B cell (primary cell): ENCODE data around the gene CENPB. TPM values are rescaled to one million over a fixed set of nuclear protein-coding genes. Genes with fewer than 3 reads are reported as not detected.

Experiments
- ATAC-seq: fragments of 200-7000 bp; cut with Tn5 transposase; one replicate; pipeline ENCODE4 v1.10.0; 2021; ENCODE audit warnings: low read depth, mild to moderate bottlenecking, moderate number of reproducible peaks, moderate library complexity
- CTCF ChIA-PET: fragments of 350-600 bp; sonication (Branson Sonifier 250); formaldehyde crosslinking; loops from one replicate; lab custom pipeline; 2021; ENCODE audit warnings: antibody characterized with exemption, inconsistent platforms; lab: Charles Lee
- POLR2A ChIA-PET: fragments of 350-600 bp; sonication (Branson Sonifier 250); formaldehyde crosslinking; loops from one replicate; lab custom pipeline; 2021; ENCODE audit warnings: antibody characterized with exemption; lab: Charles Lee
- DNase-seq: peaks from one replicate; pipeline ENCODE4 v3.0.0; 2013
- H2AFZ ChIP-seq: 2 replicates; pipeline ENCODE4 v1.6.1; 2012; ENCODE audit warnings: mild to moderate bottlenecking, low read depth, low read length; ENCODE audit not compliant: insufficient read depth, poor library complexity, severe bottlenecking
- H3K27ac ChIP-seq, 2 donors: 1 replicate in 1 of 2; 2 replicates in 1 of 2; pipeline ENCODE4 v1.5.1; 2012 to 2013; ENCODE audit warnings: low read length in 2 of 2, mild to moderate bottlenecking in 2 of 2, moderate library complexity in 1 of 2
- H3K27me3 ChIP-seq, 4 experiments: fragments of 200-600 bp in 1 of 4; sonication (generic) in 1 of 4; replicated peaks in 1 of 4; 1 replicate in 2 of 4; 2 replicates in 2 of 4; pipeline versions ENCODE4 v1.6.1 to v1.7.0; 2013 to 2016; ENCODE audit warnings: low read length in 3 of 4, mild to moderate bottlenecking in 2 of 4, mixed read lengths in 1 of 4, moderate library complexity in 1 of 4; ENCODE audit not compliant: insufficient read depth in 4 of 4, control insufficient read depth in 3 of 4; ENCODE audit errors: control extremely low read depth in 1 of 4
- H3K36me3 ChIP-seq, 2 experiments: replicated peaks in 1 of 2; 1 replicate in 1 of 2; 2 replicates in 1 of 2; pipeline versions ENCODE4 v1.6.1 to v1.7.1; 2013; ENCODE audit warnings: low read length in 1 of 2; ENCODE audit not compliant: insufficient read depth in 2 of 2, control insufficient read depth in 1 of 2; ENCODE audit errors: control extremely low read depth in 1 of 2, extremely low read depth in 1 of 2
- H3K4me1 ChIP-seq, 2 donors: fragments of 200-600 bp in 1 of 2; sonication (generic) in 1 of 2; 1 replicate in 1 of 2; 2 replicates in 1 of 2; pipeline versions ENCODE4 v1.5.1 to v1.6.1; 2013 to 2017; ENCODE audit warnings: low read length in 2 of 2; ENCODE audit not compliant: control insufficient read depth in 2 of 2, insufficient read depth in 2 of 2
- H3K4me2 ChIP-seq: replicated peaks from 2 replicates; pipeline ENCODE3; 2012; ENCODE audit warnings: mild to moderate bottlenecking, low read depth, low read length; ENCODE audit not compliant: poor library complexity, severe bottlenecking
- H3K4me3 ChIP-seq, 5 experiments: fragments of 200-600 bp in 1 of 5; sonication (generic) in 1 of 5; 1 replicate in 3 of 5; 2 replicates in 2 of 5; pipeline versions ENCODE4 v1.5.1 to v1.7.0; 2011 to 2016; ENCODE audit warnings: low read length in 4 of 5, mild to moderate bottlenecking in 4 of 5, low read depth in 2 of 5, control low read depth in 1 of 5, moderate library complexity in 1 of 5; ENCODE audit not compliant: insufficient read depth in 1 of 5; ENCODE audit errors: control extremely low read depth in 1 of 5, extremely low read depth in 1 of 5
- H3K79me2 ChIP-seq: fragments of 200-600 bp; sonication (generic); one replicate; pipeline ENCODE4 v1.6.0; 2016; ENCODE audit warnings: low read length; ENCODE audit not compliant: control insufficient read depth, insufficient read depth
- H3K9ac ChIP-seq: fragments of 200-600 bp; sonication (generic); 2 replicates; pipeline ENCODE4 v1.6.1; 2017; ENCODE audit warnings: mild to moderate bottlenecking, low read length, moderate library complexity
- H3K9me3 ChIP-seq, 3 donors: one replicate each; pipeline versions ENCODE4 v1.6.1 to v1.7.1; 2013; ENCODE audit warnings: low read length in 2 of 3; ENCODE audit not compliant: control insufficient read depth in 2 of 3, insufficient read depth in 1 of 3; ENCODE audit errors: control extremely low read depth in 1 of 3
- H4K20me1 ChIP-seq: 2 replicates; pipeline ENCODE4 v1.6.0; 2012; ENCODE audit warnings: mild to moderate bottlenecking, low read length; ENCODE audit not compliant: insufficient read depth, control insufficient read depth, poor library complexity, severe bottlenecking
- H3K27ac Mint-ChIP-seq: one replicate; pipeline ENCODE4 v1.8.0; 2021; ENCODE audit warnings: mixed read lengths
- H3K27me3 Mint-ChIP-seq: one replicate; pipeline ENCODE4 v1.8.0; 2021; ENCODE audit warnings: mixed read lengths
- H3K4me1 Mint-ChIP-seq: one replicate; pipeline ENCODE4 v1.8.0; 2021; ENCODE audit warnings: mixed read lengths
- H3K4me3 Mint-ChIP-seq: one replicate; pipeline ENCODE4 v1.8.0; 2021; ENCODE audit warnings: mixed read lengths
- H3K9me3 Mint-ChIP-seq: one replicate; pipeline ENCODE4 v1.8.0; 2022; ENCODE audit warnings: mixed read lengths; ENCODE audit not compliant: insufficient read depth
- CTCF ChIP-seq: fragments of 200-600 bp; IDR thresholded peaks from one replicate; pipeline ENCODE4 v1.8.0; 2022; ENCODE audit warnings: antibody characterized with exemption, mild to moderate bottlenecking
- EZH2 ChIP-seq: IDR thresholded peaks from 2 replicates; pipeline ENCODE4 v1.6.1; 2012; ENCODE audit warnings: borderline replicate concordance, low read depth, mild to moderate bottlenecking, moderate library complexity, low read length; ENCODE audit not compliant: insufficient read depth, poor library complexity, severe bottlenecking
- WGBS: methylation state at CpG from one replicate; pipeline ENCODE4 v1.1.5; 2013; ENCODE audit warnings: missing lambda C conversion rate; ENCODE audit not compliant: insufficient coverage; 5-methylcytosine and 5-hydroxymethylcytosine counted together
- intact Hi-C: fragments of 100-400 bp; cut with micrococcal nuclease; formaldehyde crosslinking; loops from one replicate; pipeline ENCODE4 v1.10.0; 2022
- polyA plus RNA-seq: library from polyadenylated mRNA; depleted of rRNA; stranded (reverse); fragments of >200 nt; gene quantifications from 2 replicates; pipeline ENCODE4 v1.2.3, GENCODE V29; 2012
- total RNA-seq, 2 donors: library from RNA; stranded (reverse); fragments of 120-200 nt in 1 of 2; gene quantifications; 1 replicate in 1 of 2; 2 replicates in 1 of 2; pipeline versions ENCODE4 v1.2.3 to v1.2.4, GENCODE V29; 2013 to 2022

The CENPB gene
- total and polyA plus RNA-seq, 2 donors (not counting 1 experiment from before 2014, with no cell fraction given), result 13.3 to 46.4 TPM

DNA sequence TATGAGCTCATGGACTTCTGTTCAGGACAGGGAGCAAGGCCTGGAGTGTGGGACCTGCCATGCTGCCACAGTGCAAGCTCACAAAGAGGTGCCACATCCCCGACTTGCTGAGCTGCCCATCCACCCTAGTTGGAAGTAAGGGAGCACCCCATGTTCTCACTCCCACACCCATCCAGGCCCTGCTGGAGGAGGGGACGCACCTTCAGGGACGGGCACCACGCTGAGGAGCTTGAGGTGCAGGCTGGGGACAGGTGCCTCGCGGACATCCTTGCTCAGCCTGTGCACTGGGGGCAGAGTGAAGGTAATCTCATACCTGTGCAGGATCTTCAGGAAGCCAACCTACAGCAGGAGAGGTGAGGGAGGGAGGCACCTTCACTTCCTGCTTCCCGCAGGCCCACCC lies 31.3 kb downstream of the CENPB start:
- DNase-seq (no peak), ATAC-seq (no peak)
- WGBS, result 92% methylated on average over 7 of the region's 7 CpGs
- Histone ChIP-seq H3K9ac (no peak overlapping the region), H3K27ac (no peak overlapping the region), H3K9me3 (no peaks in the 10 kb centered on the region), H3K4me3 (no peak overlapping the region), H4K20me1 (no peaks in the 10 kb centered on the region), H3K4me2 (no peak overlapping the region), H3K36me3 (peaks cover 0 to 5% of the 10 kb centered on the region in 2 experiments), H3K27me3 (no peaks in the 10 kb centered on the region), H3K4me1 (peaks cover 0 to 7% of the 10 kb centered on the region in 2 donors), H2AFZ (no peak overlapping the region), H3K79me2 (peaks cover 16% of the 10 kb centered on the region)
- TF ChIP-seq CTCF (no peak), EZH2 (no peak)
- ChIA-PET CTCF (interaction anchor here (0.7 to 3.9 kb wide), 3 partner anchors 12 to 100 kb away, joined by 3 to 47 read pairs (median 3); partner anchors contain the start of genes ADISSP and SPEF1), POLR2A (no interaction called here)
- H3K4me1 Mint-ChIP-seq, result peaks cover 8% of the 10 kb centered on the region
- no peak overlapping the region for H3K27ac Mint-ChIP-seq
- no peaks in the 10 kb centered on the region for H3K9me3 Mint-ChIP-seq
- H3K4me3 Mint-ChIP-seq, result no peak overlapping the region
- H3K27me3 Mint-ChIP-seq, result no peaks in the 10 kb centered on the region
- intact Hi-C loops, result no loop called here

DNA sequence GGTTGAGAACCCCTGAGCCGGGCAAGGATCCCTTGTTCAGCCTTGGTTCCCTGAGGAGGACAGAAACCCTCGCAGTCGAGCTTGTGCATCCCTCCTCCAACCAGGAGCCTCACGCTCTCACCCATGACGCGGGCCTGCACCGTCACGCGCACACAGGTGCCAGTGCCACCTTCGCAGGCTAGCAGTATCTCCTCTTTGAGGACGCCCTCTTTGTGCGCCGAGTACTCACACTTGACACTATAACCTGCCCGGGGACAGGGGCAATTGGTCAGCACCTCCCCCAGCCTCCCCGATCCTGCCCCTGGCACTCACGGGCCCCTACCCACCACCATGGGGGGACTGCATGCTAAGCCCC lies 32.3 kb downstream of the CENPB start:
- DNase-seq (no peak), ATAC-seq (no peak)
- intact Hi-C loops, result loop anchor here (5.0 kb wide), 1 partner anchor 318 kb away; no protein-coding TSS in a partner anchor
- Mint-ChIP-seq H3K27ac (no peak overlapping the region), H3K9me3 (no peaks in the 10 kb centered on the region), H3K27me3 (no peaks in the 10 kb centered on the region), H3K4me1 (peaks cover 7% of the 10 kb centered on the region), H3K4me3 (no peak overlapping the region)
- 94% methylated on average over 12 of the region's 16 CpGs for WGBS
- Histone ChIP-seq H3K4me3 (no peak overlapping the region), H4K20me1 (no peaks in the 10 kb centered on the region), H3K9ac (no peak overlapping the region), H2AFZ (no peak overlapping the region), H3K27me3 (no peaks in the 10 kb centered on the region), H3K79me2 (peaks cover 8% of the 10 kb centered on the region), H3K4me1 (peaks cover 0 to 12% of the 10 kb centered on the region in 2 donors), H3K27ac (no peak overlapping the region), H3K4me2 (no peak overlapping the region), H3K9me3 (no peaks in the 10 kb centered on the region), H3K36me3 (peaks cover 0 to 5% of the 10 kb centered on the region in 2 experiments)
- ChIA-PET CTCF (interaction anchor here (1.5 to 3.9 kb wide), 2 partner anchors 13 to 101 kb away, joined by 3 to 47 read pairs; partner anchors contain the start of gene ADISSP), POLR2A (no interaction called here)
- TF ChIP-seq CTCF, result no peak
- no peak for TF ChIP-seq EZH2
